HS-5 (cell line): ENCODE results near the gene CAMTA1.

Experiments used
- DNase-seq: peaks from one replicate; pipeline ENCODE4 v3.0.0-alpha.2; 2012; ENCODE audit warnings: low read depth

CAMTA1 gene

GRCh38 chr1:7339953-7340352 is 554.7 kb downstream of the CAMTA1 start:
- DNase-seq, result no peak

GRCh38 chr1:7341145-7341905 is 556.1 kb downstream of the CAMTA1 start:
- no peak for DNase-seq

- no peak for DNase-seq
Observed at GRCh38 chr1:7343882-7344281, 558.6 kb downstream of the CAMTA1 start.

- DNase-seq, result no peak
Observed at GRCh38 chr1:7344299-7344698, 559.0 kb downstream of the CAMTA1 start.

DNA sequence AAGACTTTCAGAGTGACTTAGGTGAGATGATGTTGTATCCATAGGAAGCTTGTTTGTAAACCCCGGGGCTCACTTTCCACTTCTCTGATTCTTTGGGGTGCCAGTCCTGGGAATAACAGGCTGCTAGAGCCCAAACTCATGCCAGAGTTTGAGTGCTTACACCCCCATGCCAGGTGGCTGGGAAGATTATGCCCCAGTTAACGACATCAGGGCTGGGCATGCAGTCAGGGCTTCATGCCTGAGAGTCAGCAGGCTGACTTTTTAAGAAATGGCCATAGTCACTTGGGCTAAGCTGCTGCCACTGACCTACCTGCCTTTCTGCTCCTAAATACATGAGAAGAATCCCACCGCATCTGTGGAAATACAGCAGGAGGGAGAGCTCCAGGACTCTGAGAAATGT is 560.3 kb downstream of the CAMTA1 start:
- DNase-seq, result no peak

- DNase-seq, result no peak
Observed at GRCh38 chr1:7346070-7346596, 560.9 kb downstream of the CAMTA1 start.

DNA sequence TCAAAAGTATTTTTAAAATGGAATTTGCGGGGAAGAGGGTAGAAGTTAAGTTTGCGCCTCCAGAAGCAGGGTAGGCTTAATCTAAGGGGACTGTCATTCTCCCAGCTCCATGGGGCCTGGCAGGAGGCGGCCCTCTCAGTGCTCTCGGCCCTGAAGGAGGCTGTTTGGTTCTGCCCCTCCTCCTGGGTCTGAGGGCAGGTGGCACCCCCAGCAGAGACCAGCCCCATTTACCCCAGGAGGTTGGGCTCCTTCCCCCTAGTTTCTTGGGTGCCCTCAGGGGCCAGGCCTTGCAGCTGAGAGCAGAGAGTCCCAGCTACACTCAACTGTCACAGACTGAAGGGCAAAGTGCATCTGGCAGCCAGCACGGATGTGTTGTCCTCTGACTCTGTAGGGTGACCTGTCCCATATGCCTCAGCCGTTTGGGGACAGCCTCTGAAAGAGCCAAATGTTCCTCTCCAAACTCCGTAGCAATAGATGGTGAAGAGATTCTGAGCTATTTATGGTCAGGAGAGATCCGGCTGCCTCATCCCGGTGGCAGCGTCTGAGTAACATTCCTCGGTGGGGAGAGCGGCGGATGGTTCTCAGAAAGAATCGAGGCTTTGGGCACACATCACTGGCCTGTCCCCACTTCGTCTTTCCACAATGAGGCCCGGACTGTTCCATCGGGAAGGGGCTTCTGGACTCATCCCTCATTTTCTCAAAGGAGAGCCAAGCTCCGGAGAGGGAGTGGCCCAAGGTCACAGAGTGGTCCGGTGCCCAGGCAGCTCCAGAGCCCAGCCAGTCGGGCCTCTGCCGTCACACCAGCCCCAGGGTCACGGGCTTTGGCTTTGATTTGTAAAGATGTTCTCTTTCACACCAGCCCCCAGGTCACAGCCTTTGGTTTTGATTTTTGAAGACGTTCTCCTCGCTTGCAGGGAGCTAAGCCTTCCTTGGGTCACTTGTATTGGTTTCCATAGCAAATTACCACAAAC is 561.6 kb downstream of the CAMTA1 start:
- DNase-seq, result no peak

DNA sequence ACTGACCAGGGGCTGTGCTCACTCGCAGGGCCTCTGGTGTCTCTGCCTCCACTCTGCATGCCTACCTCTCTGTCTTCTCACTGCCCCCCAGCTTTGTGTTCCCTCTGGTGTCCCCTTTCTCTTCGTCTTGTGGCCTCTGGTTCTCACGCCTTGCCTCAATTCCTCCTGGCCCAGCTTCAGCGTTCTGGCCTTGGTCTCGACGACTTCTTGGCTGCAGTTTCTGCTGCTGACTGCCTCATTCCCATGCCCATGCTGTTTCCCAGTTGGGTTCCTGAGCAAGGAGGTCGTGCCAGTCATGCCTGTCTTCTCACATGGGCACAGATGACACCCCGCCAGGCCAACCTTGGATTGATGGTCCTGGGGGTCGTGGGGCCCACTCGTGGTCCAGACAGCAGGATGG is 562.8 kb downstream of the CAMTA1 start:
- DNase-seq, result no peak

GRCh38 chr1:7348580-7348979 is 563.3 kb downstream of the CAMTA1 start:
- no peak for DNase-seq

GRCh38 chr1:7350804-7351203 is 565.5 kb downstream of the CAMTA1 start:
- no peak for DNase-seq

DNA sequence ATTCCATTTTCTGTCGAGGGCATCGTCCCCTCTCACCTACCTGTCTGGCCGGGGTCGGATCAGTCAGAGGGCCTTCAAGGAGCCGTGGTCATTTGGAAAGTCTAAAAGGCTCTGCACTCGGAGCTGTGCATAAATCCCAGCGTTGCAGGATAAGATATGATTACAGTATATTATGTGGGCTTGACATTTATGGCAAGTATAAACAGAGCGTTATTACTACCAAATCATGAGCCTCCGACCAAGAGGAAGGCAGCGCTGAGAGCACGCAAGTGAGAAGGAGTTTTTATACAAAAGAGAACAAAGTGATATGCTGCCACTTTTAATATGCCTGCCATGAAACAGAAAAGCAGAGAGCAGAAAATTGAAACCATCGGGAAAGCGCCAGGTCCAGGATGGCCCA is 566.4 kb downstream of the CAMTA1 start:
- DNase-seq, result no peak

GRCh38 chr1:7352364-7352763 is 567.1 kb downstream of the CAMTA1 start:
- no peak for DNase-seq

DNA sequence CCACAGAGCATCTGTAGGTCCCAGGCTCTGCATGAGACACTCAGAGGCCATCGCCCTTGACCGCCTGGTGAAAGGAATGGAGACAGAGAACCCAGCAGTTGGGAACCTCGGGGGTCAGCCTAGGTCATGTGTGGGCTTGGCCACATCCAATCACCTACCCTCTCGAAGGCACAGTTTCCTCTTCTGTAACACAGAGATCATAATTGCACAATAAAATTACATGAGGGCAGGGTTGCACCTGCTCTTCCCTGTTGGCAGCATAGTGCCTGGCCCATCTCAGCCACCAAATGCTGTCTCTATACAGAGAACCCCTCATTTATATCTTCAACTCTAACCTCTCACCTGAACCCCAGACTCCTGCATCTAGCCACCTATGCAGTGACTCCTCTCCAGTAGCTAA is 567.7 kb downstream of the CAMTA1 start:
- DNase-seq, result no peak

- no peak for DNase-seq
Observed at GRCh38 chr1:7355646-7356045, 570.4 kb downstream of the CAMTA1 start.

GRCh38 chr1:7356079-7356478 is 570.8 kb downstream of the CAMTA1 start:
- DNase-seq, result no peak

DNA sequence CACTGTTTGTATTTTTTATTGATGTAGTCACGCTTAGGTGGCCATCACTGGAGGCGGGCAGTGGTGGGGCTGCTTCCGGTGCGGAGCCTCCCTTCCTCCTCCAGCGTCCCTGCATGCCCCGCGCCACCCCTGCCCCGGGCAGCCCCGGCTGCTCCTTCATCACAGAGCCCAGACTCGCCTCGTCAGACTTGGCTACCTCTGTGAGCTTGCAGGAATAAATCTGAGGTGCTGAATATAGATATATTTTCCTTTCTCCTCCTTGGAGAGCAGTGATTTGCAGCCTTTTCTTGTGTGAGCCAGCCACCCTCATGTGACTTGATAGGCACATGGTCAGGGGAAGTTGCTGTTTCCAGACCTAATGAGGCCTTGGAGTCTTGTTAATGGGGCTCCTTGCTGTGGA is 573.2 kb downstream of the CAMTA1 start:
- no peak for DNase-seq

DNA sequence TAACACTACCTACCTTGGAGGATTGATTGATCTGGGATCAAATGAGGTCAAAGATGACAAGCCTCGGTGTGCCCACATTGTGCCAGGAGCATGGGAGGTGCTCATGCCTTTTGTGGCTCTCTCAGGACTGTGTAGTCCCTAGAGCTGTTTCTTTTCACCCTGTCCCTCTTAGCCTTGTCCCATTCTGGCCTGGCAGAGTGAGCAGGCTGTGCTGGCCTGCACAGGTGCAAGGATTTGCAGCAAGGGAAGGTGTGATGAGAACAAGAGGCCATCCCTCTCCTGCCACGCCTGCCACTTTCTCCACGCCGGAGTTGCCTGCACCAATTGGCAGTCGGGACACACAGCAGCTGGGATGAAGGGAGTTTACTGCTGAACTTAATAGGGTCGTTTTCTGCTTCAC is 575.3 kb downstream of the CAMTA1 start:
- DNase-seq, result no peak

DNA sequence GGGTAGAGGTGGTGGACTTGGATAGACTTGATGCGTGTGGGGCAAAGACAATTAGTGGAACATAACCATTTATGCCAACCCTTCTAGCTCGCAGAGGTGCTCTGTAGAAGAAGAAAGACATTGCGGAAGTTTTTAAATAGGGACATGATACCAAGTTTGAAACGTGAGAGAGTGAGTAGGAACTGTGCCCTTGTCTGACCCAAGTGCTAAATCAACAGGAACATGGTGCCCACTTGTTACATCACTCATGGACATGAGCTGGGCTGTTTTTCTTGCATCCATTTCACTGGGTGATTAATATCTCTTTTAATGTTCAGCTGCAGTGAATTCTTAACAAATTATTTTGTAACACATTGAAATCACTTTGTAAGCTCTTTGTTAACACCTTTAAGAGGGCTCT is 577.7 kb downstream of the CAMTA1 start:
- DNase-seq, result no peak

GRCh38 chr1:7363450-7363849 is 578.2 kb downstream of the CAMTA1 start:
- no peak for DNase-seq

- DNase-seq, result no peak
Observed at GRCh38 chr1:7365706-7366105, 580.5 kb downstream of the CAMTA1 start.

DNA sequence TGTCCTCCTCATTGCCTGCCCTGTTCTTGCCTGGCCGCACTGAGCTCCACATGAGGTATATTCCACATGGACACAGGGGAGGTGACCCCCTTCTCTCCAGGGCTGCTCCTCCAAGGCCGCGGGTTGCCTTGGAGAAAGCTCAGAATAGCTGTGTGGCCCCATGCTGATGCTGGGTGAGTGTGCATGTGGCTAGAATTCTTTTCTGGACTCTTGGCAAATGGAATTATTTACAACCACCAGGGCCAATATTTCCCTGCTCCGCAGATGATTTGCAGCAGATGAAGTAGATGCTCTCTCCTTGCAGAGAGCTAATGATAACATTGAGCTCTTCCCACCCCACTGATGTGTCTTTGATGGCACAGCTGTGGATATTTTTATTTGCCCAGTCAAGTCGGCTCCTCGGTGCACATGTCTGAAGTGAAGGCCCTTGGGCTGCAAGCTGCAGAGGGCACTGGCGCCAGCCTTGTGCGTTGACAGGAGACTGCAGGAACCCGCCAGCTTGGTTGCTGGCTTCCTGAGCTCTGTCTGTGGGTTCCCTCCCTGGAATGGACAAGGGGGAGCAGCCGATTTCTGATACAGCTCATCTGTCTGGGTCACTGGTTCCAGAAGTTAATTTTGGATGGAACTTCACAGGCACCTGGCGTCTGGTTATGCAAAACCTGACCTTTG is 581.2 kb downstream of the CAMTA1 start:
- no peak for DNase-seq

- DNase-seq, result no peak
Observed at GRCh38 chr1:7366955-7367665, 581.9 kb downstream of the CAMTA1 start.
